A673 (cell line): Measurements from ENCODE around the gene VDR.

ENCODE experiments used
- CTCF ChIP-seq: fragments of 300-800, 200-600 bp; sonication (generic); conservative IDR thresholded peaks from 2 replicates; pipeline ENCODE4 v1.5.1; 2017; ENCODE audit warnings: low read depth, mild to moderate bottlenecking, antibody characterized with exemption, low read length, moderate library complexity, mixed read lengths
- EZH2 ChIP-seq: fragments of 200-600 bp; sonication (generic); IDR thresholded peaks from 2 replicates; pipeline ENCODE4 v1.6.1; 2017; ENCODE audit warnings: borderline replicate concordance, low read depth, mild to moderate bottlenecking, mixed read lengths, antibody characterized with exemption, low read length; ENCODE audit not compliant: poor library complexity, severe bottlenecking

GRCh38 chr12:47821346-47821706 is 83.5 kb downstream of the VDR start:
- TF ChIP-seq EZH2 (no peak), CTCF (no peak)
